Stimulated activated CD8-positive, alpha-beta memory T cell treated with anti-CD3 and anti-CD28 coated beads, Interleukin-7, amount 100 ng/mL, for 24 hours (primary cell): ENCODE results near the gene TMEM200B.
A peak's percentile ranks its signal among the peaks of the same experiment; 100 is the strongest.
"Not testable (repeated sequence)": the region's sequence is repeated elsewhere in the genome, so short reads cannot be mapped to it uniquely, and the experiment has no call there.

Experiments
- DNase-seq: peaks from one replicate; pipeline ENCODE4 v3.0.0-alpha.2; 2020; ENCODE audit warnings: low read depth

TMEM200B gene

DNA sequence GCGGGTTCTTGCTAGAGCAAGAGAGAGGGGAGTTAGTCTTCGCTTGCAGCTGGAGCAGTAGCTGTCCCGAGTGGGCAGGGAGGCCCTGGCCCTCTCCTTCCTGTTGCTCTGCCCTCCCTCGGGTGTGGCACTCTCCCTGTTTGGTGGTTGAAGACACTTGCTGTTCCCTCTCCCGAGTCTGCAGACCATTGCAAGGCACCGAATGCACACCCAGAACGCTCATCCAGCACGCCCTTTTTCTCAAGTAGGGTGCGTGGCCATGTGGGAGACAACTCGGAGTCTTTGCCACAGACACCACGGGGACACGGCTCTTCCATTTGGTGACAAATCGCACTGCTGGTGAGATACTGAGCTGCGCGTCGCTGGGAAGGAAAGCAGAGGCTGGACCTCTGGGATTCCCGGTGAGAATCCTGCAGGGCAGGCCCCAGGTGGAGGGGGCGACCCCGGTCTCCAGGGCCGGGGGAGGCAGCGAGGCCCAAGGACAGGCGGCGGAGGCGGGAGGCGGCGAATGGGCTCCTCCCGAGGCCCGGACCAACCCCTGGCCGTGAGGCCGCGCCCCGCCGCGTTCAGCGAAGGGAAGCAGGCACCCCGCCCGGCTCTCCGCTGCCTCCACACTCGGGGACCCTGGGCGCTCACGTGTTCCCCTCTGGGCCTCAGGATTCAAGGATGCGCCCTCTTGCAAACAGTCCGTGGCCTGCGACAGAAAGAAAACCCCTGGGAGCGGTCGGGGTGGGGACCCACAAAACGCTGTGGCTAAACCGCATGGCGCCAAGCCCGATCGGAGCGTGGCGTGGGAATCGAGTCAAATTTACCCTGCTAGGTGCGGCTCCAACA lies 10.4 kb upstream of the TMEM200B start:
- DNase-seq: no peak

GRCh38 chr1:29131056-29131455 lies 7.4 kb upstream of the TMEM200B start:
- DNase-seq: not testable (repeated sequence)

- DNase-seq: no peak
Measured at GRCh38 chr1:29129916-29130315, 6.2 kb upstream of the TMEM200B start.

DNA sequence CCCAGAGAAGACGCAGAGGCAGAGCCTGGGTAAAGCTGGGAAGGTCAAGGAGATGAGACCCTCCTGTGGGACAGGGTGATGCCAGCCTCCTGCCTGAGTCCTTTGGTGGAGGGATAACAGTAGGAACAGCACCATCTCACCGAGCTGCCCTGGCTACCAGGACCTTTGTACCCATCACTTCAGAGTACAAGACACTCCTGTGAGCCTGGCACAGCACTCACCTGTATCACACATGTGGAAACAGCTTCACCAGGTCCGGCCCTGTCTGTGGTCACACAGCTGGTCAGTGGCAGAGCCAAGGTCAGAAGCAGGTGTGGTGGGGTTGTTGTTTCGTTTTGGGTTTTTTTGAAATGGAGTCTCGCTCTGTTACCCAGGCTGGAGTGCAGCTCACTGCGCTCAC lies 5.0 kb upstream of the TMEM200B start:
- no peak for DNase-seq

GRCh38 chr1:29126198-29126597 lies 2.5 kb upstream of the TMEM200B start:
- DNase-seq: no peak

DNA sequence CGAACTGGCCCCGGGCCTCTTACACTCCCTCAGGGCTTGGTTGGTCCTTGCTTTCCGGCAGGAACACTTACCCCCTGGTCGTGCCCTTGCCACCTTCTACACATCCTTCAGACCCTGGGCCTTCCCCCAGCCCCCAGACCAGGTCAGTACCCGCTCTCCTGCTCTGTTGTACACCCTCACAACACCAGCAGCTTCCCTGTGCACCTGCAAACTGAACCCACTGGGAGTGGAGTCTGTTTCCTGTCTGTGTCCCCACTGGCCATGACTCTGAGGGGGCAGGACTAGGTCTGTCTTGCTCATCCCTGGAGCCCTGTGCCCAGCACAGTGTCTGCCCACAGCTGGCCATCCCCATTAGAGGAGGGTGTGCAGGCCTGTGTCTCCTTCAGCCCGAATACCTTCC lies 2.1 kb upstream of the TMEM200B start:
- DNase-seq: no peak

- DNase-seq: no peak
Measured at GRCh38 chr1:29125237-29125641, 1.5 kb upstream of the TMEM200B start.

DNA sequence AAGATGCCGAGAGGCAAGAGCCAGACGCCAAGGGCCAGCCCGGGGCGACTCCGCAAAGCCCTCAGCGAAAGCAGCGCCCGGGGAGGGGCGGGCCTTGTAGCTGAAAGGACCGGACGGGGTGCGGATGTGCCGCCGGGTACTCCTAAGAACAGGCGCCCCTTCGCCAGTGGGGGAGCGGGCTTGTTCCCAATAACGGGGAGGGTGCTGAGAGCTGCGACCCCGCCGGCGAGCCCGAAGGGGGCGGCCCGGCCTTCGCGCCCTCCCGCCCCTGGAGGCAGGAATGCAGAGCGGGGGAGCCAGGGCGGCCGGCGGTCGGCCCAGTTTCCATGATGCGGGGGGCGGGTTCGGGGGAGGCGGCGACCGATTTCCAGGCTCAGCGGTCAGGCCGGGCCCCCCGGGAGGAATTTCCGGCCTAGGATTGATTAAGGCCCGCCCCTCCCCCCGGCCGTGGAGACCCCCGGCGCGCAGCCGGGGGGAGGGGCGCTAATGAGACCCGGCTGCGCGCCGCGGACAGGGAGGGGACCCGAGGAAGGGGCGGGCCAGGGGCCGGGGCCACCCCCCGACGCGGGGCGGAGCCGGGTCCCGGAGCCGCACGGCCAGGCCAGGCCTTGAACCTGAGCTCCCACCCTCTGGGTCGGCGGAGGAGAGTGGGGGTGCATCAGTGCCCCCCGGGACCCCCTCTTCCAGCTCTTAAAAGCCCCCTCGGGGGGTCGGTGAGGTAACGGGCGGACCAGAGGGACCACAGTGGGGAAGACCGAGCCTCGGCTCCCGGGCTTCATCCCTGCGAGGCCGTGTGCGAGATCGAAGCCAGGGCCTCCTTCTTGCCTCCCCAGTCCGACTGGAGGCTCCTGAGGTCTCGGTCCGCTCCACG lies 898 bp upstream of the TMEM200B start:
- peak; percentile 44 for DNase-seq

GRCh38 chr1:29123053-29123886 lies 433 bp downstream of the TMEM200B start:
- DNase-seq: no peak

DNA sequence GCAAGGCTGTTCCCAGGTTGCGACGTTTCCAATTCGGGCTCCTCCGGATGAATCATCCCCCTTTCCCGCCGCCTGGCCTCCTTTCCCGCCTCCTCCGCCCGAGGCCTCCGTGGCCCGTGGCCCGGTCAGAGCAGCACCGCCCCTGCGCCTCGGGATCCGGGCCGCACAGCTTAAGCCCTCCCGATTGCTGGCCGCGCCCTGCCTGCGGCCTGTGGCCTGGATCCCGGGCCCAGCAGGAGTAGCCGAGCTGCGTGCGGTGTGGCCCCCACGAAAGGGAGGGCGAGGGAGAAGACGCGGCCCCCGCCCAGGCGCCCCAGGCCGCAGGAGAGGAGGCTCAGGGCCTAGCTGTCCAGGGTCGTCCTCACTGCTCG lies 1.0 kb downstream of the TMEM200B start:
- no peak for DNase-seq

GRCh38 chr1:29121936-29122681 lies 1.6 kb downstream of the TMEM200B start:
- DNase-seq: no peak

GRCh38 chr1:29121516-29121935 lies 2.2 kb downstream of the TMEM200B start:
- no peak for DNase-seq

DNA sequence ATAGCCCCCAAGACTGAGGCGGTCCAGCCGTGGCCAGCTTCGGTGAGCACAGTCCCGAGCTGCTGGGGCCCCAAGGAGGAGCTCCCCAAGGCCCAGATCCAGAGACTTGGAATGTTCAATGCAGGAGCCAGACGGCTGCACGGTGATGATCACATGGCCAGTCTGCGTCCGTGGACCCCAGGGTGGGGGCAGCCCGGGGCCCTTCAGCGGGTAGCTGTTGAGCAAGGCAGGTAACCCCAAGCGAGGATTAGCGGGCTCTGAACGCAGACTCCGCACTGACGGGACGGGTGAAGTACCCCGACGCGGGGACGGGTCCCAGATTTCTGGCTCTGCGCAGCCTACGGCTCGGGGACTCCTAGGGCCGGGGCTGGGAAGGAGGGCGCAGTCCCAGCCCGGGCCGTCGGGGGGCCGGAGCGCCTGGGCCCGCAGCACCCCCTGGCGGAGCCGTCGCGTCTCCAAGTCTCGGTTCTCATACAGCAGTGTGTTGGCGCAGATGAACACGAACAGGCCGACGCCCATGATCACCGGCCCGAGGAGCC lies 2.7 kb downstream of the TMEM200B start:
- DNase-seq: peak; percentile 35

GRCh38 chr1:29120367-29120766 lies 3.3 kb downstream of the TMEM200B start:
- no peak for DNase-seq

DNA sequence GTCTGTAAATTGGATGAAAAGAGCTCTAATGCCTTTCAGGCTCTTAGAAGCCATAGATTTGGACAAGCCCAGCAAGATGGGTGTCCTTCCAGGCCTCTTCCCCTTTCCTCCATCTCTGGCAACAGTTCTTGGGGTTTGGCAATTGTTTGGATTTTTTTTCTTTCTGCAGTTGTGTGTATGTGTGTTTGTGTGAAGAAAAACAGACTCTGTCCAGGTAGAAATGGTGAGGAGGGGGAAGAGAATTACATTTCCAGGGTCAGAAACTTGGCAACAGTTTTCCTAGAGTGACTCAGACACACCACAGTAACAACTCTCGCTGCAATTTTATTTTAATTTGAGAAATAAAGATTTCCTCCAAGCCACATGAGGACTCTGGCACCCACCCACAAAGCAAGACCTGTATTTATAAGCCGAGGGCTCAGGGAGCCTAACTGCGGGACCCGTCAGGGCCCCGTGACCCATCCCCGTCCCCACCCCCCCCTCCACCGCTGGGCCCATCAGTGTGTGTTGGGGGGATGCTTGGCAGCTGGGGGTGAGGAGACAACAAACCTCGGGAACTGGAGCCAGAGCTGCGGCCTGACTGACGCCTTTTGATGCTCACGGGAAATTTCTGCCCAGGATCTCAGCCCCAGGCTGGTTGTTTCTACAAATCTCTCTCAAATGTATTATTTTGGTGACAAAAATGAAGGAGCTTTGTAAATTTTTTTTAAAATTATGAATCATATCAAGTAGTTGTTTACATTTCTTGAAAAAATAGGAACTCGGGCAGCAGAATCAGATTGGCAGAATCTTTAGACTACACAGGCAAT lies 4.4 kb downstream of the TMEM200B start:
- no peak for DNase-seq

DNA sequence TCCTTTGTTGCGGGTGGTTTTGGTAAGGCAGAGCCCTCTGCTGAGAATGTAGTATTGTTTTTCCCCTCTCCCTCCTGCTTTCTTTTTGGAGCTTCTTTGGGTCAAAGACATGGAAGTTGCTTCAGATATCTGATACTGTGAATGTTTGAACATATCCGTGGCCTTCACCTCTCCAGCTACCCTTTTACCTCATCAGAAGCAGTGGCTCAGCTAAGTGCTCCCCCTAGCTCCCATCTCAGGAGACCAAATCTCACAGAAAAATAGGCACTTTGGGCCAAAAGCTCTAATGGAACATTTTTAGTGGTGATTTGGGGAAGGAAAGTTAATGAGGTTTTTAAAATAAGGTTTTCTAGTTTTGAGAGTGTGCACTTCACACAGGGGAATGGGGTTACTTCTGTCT lies 6.3 kb downstream of the TMEM200B start:
- DNase-seq: no peak

DNA sequence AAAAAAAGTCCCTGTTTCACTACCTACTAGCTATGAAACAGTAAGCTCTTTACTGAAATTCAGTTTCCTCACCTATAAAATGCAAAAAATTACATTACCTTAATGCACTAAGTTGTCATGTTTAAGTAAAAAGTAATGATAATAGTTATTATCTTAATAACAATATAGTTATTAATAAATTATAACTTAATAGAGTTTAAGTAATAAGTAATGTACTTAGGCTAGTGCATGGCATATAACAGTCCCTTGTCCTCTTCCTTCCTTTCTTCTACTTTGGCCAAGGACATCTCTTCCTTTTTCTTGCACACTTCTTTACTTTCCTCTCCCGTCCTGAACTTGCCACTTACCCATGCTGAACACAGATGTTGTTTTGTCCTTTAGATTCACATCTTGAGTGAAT lies 9.0 kb downstream of the TMEM200B start:
- DNase-seq: no peak

DNA sequence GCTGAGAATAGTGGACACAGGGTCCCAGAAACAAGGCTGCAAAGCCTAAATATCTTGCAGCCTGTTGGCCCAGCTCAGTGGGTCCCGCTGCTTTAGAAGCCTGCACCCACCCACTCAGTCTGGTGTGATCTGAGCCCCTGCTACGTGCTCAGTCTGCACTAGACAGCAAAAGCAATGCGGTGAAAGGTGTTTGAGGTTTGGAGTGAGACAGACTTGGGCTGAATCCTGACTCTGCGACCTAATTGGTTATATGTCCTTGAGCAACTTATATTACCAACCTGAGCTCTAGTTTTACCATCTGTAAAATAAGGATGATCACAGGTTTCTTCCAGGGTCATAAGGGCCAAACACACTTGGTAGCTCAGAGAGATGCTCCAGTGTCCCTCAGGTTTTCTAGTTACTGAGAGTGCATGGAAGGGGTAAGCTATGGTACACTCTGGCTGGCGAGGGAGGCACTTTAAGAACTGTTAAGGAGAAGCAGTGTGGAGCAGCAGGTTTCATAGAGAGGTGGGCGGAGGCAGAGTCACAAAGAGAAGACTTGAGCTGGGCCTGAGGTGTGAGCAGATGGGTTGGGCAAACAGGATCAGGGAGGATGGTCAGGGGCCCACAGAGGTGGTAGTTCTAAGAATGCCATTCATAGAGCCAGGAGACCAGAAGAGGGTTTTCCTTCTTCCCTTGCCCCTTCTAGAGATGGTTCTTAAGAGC lies 10.1 kb downstream of the TMEM200B start:
- DNase-seq: no peak

DNA sequence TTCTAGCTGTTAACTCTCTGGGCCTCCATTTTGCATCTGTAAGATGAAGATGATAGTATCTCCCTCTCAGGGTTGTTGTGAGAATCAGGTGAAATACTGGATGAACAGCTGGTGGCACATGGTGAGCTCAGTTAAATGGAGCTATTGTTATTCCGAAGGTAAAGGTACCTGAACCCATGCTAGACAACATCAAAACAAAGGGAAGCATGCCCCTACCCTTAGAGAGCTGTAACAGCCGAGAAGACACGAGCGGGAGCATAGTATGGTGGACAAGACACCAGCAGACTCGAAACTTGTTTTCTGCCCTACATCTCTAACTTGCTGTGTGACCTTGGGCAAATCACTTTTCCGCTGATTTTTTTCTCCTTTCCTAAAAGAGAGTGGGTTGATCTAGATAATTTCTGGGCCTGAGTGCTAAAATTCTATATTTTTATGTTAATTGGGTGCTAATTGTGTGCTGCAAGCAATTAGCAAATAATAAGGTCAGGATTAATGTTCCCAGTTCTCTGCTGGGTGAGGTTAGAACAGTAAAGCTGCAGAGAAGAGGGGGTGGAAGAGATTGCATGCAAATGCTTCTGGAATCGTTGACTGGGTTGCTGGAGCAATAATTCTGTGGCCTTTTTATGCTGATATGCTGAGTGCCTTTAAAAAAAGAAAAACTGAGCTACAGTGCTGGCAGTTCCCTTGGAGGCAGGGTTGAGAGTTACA lies 10.8 kb downstream of the TMEM200B start:
- no peak for DNase-seq
